GM21528 (cell line): Measurements from ENCODE around the gene C12orf76.
A peak's percentile ranks its signal among the peaks of the same experiment; 100 is the strongest.
"Not testable (repeated sequence)": the region's sequence is repeated elsewhere in the genome, so short reads cannot be mapped to it uniquely, and the experiment has no call there.

ENCODE experiments used
- ATAC-seq: cut with Tn5 transposase; IDR thresholded peaks from one replicate; pipeline ENCODE4 v1.9.1; 2021; ENCODE audit warnings: mild to moderate bottlenecking, moderate library complexity; ENCODE audit not compliant: unreplicated experiment, low FRiP score

Gene C12orf76

DNA sequence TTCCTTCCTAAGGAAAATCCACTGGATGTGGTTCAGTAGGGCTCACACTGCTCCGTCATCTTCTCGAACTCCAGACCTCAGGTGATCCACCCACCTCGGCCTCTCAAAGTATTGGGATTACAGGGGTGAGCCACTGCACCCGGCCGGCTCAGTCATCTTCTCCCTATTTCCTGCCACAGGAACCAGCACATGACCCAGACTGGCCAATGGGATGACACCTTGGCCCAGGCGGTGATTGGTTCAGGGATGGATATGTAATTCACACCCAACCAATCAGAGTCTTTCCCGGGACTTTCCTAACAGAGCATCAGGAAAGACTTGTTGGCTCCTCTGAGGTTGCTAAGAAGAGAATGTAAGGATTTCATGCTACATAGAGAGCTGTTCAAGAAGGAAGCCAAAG, 19.2 kb upstream of the C12orf76 start:
- ATAC-seq: no peak

DNA sequence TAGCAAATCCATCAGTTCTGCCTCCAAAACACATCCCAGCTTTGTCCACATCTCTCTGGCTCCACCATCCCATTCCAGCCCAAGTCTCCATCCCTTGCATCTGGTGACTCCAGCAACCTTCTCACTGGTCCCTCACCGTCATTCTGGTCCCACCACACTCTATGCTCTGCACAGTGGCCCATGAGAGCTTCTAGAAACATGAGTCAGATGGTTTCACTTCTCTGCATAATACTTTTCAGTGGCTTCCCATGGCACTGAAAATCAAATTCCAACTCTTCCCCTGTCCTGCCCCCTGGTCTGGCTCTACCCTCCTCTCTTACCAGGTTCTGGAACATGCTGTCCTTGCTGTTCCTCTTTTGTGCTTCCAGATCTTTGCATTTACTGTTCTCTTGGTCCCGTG, 17.2 kb upstream of the C12orf76 start:
- ATAC-seq: no peak

DNA sequence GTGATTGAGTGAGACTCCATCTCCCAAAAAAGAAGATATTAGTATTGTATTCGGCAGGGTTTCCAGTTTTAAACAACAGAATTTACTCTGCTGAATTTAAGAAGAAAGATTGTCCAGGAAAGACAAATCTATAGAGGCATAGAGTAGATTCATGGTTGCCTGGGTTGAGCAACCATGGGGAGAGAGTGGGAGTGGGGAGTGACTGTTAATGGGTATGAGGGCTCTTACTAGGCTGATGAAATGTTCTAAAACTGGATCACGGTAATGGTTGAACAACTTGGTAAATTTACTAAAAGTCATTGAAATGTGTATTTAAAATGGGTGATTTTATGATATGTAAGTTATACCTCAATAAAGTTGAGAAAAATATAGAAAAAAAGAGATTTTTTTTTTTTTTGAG, 13.9 kb upstream of the C12orf76 start:
- ATAC-seq: no peak

DNA sequence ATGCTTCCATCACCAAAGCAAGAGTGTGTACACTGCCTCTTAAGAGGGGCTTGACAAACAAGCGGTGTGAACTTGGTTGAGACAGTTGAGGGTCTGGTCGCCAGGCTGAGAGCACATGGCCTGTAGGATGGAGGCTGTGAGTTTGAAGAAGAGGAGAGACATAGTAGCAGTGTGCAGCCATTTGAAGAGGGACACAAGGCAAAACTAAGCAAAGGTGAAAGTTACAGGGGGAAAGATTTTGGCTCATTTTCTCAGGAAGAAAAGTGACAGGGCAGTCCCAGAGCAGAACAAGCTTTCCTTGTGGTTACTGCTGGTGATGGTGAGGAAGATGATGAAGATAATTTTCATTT, 11.3 kb upstream of the C12orf76 start:
- no peak for ATAC-seq

DNA sequence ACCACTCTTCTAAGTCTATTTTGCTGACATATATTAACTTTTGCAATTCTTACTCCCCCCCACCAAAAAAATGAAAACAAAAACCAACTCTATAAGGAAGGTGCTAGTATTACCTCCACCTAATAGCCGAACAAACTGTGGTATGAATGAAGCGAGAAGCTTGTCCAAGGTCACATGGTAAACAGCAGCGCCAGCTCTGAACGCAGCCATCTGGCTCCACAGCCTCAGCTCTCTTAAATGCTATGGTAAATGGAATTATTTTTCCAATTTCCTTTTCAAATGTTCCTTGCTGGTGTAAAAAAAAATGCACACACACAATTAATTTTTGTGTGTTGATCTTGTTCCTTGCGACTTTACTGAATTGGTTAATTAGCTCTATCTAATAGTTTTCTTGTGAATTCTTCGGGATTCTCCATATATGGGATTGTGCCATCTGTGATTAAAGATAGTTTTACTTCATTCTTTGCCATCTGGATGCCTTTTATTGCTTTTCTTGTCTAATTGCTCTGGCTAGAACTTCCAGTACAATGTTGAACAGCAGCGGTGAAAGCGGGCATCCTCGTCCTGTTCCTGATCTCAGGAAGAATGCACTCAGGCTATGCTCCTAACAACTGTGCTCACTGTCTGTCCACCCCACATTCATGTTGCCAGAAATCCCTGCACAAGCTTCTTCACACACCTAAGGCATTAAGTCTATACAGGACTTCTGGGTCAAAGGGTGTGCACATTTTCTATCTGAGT, 10.7 kb upstream of the C12orf76 start:
- ATAC-seq: no peak

DNA sequence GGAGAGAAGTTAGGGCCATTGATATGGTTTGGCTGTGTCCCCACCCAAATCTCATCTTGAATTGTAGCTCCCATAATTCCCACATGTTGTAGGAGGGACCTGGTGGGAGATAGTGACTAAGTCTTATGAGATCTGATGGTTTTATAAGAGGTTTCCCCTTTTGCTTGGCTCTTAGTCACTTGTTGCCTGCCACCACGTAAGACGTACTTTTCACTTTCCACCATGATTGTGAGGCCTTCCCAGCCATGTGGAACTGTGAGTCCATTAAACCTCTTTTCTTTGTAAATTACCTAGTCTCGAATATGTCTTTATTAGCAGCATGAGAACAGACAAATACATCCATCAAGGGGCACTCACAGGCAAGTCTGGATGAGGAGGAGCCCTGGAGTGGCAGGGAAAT, 8.3 kb upstream of the C12orf76 start:
- ATAC-seq: not testable (repeated sequence)

DNA sequence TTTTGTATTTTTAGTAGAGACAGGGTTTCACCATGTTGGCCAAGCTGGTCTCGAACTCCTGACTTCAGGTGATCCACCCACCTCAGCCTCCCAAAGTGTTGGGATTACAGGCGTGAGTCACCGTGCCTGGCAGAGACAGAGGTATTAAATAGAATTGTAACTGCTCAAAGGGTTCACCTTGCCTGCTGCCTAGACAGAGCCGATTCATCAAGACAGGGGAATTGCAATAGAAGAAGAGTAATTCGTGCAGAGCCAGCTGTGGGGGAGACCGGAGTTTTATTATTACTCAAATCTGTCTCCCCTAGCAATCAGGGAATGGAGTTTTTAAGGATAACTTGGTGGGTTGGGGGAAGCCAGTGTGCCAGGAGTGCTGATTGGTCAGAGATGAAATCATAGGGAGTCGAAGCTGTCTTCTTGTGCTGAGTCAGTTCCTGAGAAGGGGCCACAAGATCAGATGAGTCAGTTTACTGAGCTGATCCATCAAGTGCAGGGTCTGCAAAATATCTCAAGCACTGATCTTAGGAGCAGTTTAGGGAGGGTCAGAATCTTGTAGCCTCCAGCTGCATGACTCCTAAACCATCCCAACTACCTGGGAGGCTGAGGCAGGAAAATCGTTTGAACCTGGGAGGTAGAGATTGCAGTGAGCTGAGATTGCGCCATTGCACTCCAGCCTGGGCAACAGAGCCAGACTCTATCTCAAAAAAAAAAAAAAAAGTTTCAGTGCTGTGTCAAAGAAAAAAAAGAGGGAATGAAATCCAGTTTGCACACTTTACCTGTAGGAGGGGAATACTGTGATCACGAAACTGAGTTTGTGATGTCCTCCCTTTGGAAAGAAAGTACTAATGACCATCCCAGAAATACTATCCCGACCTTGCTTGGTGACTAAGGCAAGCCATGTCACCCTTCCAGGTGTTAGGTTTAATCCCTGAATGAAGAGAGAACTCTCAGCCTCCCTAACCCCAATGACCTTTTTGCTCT, 7.3 kb upstream of the C12orf76 start:
- ATAC-seq: not testable (repeated sequence)

DNA sequence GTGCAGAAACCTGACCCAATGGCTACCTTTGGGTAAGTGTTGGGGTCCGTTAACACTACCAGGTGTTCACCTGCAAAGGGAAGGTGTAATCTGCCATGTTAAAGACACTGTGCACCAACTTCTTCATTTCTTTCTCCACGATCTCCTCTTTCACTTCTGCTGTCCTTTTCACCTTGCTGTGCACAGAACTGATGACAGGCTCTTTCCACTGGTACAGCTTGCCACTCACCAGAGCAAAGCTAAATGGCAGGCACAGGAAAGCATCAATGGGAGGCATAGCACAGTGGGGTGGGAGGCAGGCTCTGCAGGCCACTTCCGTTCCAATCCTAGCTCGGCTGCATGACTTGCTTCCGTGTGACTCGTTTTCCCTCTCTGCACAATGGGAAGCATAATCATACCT, 2.6 kb upstream of the C12orf76 start:
- ATAC-seq: no peak

DNA sequence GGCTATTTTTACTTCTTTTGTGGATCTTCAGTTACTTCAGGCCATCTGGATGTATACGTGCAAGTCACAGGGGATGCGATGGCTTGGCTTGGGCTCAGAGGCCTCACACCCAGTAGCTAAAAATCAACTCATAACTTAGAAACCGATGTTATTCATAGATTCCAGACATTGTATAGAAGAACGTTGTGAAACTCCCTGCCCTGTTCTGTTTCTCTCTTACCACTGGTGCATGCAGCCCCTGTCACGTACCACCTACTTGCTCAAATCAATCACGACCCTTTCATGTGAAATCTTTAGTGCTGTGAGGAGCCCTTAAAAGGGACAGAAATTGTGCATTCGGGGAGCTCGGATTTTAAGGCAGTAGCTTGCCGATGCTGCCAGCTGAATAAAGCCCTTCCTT, 1.3 kb upstream of the C12orf76 start:
- ATAC-seq: not testable (repeated sequence)

DNA sequence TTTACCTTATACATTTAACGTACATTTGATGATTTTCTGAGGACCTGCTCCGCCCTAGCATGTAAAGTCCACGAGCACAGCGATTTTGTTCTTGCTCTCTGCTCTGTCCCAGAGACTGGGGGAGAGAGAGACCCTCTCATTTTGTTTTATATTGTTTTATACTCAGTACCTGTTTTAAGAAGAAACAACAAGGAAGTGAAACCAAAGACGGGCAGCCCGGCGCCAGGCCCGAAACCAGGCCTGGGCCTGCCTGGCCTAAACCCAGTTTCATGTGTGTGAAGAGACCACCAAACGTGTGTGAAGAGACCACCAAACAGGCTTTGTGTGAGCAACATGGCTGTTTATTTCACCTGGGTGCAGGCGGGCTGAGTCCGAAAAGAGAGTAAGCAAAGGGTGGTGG, 712 bp upstream of the C12orf76 start:
- ATAC-seq: peak; percentile 10

DNA sequence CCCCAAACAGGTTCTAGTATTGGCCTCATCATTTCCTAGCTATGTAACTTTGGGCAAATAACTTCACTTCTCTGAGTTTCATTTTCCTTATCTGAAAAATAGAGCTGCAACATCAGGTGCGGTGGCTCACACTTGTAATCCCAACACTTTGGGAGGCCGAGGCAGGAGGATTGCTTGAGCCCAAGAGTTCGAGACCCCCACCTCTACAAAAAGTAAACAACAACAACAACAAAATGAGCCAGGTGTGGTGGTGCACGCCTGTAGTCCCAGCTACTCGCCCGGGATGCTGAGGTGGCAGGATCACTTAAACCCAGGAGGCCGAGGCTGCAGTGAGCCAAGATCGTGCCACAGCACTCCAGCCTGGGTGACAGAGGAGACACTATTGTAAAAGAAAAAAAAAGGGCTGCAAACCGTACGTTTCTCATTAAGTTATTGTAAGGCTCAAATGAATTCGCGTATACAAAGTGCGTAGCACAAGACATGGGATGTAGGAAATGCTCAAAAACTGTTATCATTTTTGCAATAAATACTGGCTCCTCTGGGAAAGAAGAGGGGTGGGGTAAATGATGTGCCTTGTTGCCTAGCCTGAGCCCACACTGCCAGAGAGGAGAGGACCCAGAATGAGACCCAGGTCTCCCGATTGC, 903 bp downstream of the C12orf76 start:
- no peak for ATAC-seq

DNA sequence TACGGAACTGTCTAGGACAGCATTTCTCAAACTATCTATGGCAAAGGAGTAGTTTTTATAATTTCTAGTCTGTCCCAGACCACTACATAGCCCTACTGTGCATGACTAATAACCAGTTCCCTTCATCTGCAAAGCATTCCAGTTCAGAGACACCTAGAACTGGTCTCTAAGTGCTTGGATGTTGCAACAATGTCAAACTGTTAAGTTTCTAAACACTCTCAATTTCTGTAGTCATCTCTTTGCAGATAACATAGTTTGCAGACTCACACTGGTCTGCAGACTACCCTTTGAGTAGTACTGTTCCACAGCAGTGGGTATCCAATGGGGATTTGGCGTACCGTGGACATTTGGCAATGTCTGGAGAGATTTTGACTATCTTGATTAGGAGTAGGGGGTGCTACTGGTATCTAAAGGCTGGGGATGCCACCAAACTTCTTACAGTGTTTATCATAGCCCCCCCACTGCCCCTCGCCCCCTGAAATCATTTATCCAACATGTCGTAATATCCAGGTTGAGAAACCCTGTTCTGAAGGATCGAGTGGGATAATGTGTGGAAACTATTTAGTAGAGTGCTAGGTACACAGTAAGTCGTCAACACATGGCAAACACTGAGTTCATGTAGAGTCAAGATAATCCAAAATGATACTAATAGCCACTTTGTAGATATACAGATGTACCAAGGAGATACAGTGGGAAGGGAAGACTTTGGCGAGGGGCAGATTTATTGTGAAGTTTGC, 1.7 kb downstream of the C12orf76 start:
- no peak for ATAC-seq

DNA sequence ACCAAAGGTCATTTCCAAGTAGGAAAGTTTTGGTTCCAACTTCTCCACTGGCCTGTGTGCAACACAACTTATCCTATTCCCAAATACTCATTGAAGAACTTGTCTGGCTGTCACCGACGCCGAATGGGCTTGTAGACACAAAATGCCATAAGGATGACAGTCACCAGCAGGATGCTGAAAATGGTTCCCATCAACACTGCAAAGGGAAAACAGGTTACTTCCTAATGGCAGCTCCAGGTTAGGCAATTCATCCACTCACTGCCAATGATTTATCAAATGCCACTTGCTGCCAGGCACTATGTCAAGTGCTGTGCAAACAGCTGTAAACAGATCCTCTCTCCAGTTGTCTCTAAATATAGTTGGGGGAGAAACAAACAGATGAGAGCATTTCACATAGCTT, 6.1 kb downstream of the C12orf76 start:
- ATAC-seq: no peak

DNA sequence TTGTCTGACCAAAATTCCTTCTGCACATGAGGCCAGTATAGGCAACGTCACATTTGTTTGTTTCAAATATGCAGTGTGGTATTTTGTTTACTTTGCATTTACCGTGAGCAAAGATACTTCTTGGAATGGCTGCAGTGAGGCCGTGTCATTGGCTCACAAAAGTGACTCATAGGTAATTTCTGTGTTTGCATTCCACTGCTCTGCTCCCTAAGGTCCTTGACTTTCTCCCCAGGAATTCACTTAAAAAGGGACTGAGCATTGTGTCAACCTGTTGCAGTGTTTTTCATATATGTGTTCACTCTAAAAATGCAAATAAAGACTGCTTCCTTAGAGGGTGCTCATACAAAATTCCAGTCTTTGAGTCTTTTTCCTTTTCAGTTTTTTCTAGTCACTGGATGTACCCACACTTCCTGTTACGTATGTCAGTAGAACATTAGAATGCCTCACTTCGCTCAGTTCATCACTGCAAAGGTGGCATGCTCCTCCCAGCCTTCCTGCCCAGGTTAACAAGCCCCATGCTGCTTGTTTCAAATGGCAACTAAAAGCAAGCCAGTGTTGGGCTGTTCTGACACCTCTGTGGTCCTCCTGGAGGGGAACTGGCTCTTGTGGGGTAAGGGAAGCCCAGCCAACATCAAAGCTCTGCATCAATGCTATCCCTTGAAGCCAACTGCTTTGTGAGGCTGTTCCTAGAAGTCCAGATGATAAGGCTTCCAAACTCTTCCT, 9.1 kb downstream of the C12orf76 start:
- no peak for ATAC-seq

DNA sequence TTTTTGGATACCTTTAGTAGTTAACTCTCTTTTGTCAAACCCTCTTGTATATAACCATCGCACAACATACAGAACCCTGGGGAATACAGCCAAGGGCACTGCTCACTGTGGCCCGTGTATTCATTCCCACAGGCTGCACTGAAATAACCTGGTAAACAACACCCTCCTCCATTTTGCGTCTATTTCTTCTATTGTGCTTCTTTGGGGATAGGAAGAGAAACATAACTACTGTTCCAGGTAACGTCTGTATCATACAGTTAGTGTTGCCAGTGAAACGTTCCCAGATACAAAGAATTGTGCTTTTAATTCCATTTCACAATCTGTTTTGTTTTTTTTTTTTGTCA, 9.6 kb downstream of the C12orf76 start:
- ATAC-seq: no peak

DNA sequence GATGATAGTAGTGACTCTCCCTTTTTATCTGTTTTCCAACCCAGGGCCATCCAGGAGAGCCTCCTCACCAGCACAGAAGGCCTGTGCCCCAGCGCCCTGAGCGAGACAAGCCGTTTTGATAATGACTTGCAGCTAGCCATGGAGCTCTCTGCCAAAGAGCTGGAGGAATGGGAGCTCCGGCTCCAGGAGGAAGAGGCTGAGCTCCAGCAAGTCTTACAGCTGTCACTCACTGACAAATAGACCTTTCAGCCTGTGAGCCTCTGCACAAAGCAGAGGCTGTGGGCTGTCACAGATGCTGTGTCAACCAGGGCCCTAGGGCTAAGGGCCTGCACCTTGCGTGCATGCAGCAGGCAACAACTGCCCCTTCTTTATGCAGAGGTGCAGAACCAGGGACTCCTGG, 11.0 kb downstream of the C12orf76 start:
- no peak for ATAC-seq

DNA sequence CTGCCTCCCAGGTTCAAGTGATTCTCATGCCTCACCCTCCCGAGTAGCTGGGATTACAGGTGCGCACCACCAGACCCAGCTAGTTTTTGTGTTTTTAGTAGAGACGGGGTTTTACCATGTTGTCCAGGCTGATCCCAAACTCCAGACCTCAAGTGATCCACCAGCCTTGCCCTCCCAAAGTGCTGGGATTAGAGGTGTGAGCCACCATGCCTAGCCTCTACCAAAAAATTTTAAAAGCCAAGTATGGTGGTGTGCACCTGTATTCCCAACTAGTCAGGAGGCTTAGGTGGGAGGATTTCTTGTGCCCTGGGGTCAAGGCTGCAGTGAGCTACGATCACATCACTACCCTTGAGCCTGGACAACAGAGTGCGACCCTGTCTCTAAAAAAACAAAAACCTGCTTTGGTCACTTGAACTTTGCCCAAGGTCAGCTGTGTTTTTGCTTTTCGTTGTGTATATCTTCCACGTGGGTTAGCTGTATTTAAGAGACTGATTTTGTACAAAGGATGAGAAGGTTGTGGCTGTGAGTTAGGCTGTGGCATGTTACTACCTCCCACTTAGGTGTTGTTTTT, 12.7 kb downstream of the C12orf76 start:
- no peak for ATAC-seq

DNA sequence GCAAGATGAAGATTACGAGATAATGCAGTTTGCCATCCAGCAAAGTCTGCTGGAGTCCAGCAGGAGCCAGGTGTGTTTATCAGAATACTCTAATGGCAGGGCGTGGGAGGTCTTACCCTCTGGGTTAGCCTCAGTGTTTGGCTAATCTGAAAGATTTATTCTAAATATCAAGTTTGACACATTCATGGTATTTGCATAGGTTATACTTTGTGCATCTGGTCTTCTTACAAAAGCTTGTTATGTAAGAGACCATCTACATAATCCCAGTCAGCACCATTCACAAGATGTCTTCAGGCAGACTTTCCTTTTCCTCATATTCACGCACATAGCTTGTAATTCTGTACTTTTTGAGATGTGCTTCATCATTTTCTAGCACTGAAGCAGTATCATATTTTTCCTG, 14.4 kb downstream of the C12orf76 start:
- ATAC-seq: no peak

DNA sequence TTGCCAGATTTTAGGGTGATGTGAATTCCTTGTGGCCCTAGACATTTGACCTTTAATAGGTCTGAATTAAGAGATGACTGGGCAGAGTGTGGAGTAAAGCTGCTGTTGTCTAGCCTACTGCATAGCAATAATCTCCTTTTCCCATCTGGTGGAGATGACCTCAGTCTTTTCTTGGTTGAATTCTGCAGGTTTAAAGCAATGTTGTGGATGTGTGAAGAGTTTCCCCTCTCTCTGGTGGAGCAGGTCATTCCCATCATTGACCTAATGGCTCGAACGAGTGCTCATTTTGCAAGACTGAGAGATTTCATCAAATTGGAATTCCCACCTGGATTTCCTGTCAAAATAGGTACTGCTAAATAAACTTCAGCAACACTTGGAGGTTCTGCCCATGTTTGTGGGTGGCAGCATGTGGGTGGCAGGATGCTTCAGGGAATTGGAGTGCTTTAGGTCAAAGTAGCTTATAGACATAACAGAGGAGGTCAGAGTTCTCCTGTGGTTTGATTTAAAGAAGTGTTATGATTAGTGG, 19.0 kb downstream of the C12orf76 start:
- no peak for ATAC-seq

DNA sequence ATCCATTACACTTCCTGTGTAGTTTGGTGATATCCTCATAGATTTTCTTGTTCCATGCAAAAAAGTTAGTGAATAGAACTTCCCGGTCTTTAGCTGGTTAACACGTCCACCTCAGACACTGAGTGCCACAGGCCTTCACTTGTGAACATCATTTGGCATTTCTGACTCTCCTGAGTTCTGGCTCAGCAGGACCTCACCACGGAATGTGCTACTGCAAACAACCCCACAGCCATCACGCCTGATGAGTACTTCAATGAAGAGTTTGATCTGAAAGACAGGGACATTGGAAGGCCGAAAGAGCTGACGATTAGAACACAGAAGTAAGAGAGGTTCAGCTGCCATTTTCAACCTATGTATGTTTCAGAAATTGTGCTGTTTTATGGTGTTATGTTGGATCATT, 20.0 kb downstream of the C12orf76 start:
- no peak for ATAC-seq
